HK-2 (cell line): ENCODE measurements around the gene OXLD1.

ENCODE experiments used
- DNase-seq: peaks from one replicate; pipeline ENCODE4 v3.0.0-alpha.2; 2018; ENCODE audit not compliant: unreplicated experiment

The OXLD1 gene

GRCh38 chr17:81616877-81617276, 49.5 kb downstream of the OXLD1 start:
- no peak for DNase-seq

GRCh38 chr17:81615401-81615930, 50.9 kb downstream of the OXLD1 start:
- DNase-seq, result no peak
